Measurements from ENCODE around the gene CERS6.

DNA sequence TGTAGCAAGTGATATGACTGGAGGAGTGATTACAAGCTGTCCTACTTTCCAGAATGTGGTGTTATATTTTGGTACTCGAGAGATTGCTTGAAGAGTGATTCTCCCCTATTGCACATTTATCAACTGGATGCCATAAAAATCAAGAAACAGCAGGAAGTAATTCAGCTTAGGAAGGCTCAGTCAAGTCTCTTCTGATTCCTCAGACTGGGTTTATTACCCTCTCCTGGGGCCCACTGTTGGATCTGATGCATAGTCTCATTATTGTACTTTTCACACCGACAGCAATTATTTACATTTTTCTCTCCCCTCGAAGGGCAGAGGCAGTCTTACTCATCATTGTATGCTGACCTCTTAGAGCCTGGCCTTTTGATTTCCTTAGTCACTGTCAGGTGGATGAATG lies 355.6 kb downstream of the CERS6 start:
- TF ChIP-seq, protein P1, sequence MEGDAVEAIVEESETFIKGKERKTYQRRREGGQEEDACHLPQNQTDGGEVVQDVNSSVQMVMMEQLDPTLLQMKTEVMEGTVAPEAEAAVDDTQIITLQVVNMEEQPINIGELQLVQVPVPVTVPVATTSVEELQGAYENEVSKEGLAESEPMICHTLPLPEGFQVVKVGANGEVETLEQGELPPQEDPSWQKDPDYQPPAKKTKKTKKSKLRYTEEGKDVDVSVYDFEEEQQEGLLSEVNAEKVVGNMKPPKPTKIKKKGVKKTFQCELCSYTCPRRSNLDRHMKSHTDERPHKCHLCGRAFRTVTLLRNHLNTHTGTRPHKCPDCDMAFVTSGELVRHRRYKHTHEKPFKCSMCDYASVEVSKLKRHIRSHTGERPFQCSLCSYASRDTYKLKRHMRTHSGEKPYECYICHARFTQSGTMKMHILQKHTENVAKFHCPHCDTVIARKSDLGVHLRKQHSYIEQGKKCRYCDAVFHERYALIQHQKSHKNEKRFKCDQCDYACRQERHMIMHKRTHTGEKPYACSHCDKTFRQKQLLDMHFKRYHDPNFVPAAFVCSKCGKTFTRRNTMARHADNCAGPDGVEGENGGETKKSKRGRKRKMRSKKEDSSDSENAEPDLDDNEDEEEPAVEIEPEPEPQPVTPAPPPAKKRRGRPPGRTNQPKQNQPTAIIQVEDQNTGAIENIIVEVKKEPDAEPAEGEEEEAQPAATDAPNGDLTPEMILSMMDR (tag by site-specific recombination; IDR thresholded peaks at IDR 0.05), result no peak
- no peak for TF ChIP-seq ZNF843 (tag by site-specific recombination; IDR thresholded peaks at IDR 0.05)
- TF ChIP-seq, protein P2, sequence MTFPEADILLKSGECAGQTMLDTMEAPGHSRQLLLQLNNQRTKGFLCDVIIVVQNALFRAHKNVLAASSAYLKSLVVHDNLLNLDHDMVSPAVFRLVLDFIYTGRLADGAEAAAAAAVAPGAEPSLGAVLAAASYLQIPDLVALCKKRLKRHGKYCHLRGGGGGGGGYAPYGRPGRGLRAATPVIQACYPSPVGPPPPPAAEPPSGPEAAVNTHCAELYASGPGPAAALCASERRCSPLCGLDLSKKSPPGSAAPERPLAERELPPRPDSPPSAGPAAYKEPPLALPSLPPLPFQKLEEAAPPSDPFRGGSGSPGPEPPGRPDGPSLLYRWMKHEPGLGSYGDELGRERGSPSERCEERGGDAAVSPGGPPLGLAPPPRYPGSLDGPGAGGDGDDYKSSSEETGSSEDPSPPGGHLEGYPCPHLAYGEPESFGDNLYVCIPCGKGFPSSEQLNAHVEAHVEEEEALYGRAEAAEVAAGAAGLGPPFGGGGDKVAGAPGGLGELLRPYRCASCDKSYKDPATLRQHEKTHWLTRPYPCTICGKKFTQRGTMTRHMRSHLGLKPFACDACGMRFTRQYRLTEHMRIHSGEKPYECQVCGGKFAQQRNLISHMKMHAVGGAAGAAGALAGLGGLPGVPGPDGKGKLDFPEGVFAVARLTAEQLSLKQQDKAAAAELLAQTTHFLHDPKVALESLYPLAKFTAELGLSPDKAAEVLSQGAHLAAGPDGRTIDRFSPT (tag by site-specific recombination; IDR thresholded peaks at IDR 0.05), result no peak
- TF ChIP-seq ZNF561 (tag by site-specific recombination; IDR thresholded peaks at IDR 0.05; ENCODE audit: borderline replicate concordance), result no peak
- no peak for TF ChIP-seq ZNF114 (tag by site-specific recombination; IDR thresholded peaks at IDR 0.05)
- TF ChIP-seq ZIC2 (tag by site-specific recombination; IDR thresholded peaks at IDR 0.05), result no peak
- no peak for TF ChIP-seq ZNF292 (tag by site-specific recombination; IDR thresholded peaks at IDR 0.05; ENCODE audit: borderline replicate concordance, low read depth)
- TF ChIP-seq, protein P3, sequence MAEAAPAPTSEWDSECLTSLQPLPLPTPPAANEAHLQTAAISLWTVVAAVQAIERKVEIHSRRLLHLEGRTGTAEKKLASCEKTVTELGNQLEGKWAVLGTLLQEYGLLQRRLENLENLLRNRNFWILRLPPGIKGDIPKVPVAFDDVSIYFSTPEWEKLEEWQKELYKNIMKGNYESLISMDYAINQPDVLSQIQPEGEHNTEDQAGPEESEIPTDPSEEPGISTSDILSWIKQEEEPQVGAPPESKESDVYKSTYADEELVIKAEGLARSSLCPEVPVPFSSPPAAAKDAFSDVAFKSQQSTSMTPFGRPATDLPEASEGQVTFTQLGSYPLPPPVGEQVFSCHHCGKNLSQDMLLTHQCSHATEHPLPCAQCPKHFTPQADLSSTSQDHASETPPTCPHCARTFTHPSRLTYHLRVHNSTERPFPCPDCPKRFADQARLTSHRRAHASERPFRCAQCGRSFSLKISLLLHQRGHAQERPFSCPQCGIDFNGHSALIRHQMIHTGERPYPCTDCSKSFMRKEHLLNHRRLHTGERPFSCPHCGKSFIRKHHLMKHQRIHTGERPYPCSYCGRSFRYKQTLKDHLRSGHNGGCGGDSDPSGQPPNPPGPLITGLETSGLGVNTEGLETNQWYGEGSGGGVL (tag by site-specific recombination; IDR thresholded peaks at IDR 0.05), result no peak
